GM21723 (cell line): Measurements from ENCODE around the gene USP11.

ENCODE experiments used
- ATAC-seq: cut with Tn5 transposase; IDR thresholded peaks from one replicate; pipeline ENCODE4 v1.9.1; 2021; ENCODE audit warnings: mild to moderate bottlenecking, moderate library complexity; ENCODE audit not compliant: unreplicated experiment

The USP11 gene

DNA sequence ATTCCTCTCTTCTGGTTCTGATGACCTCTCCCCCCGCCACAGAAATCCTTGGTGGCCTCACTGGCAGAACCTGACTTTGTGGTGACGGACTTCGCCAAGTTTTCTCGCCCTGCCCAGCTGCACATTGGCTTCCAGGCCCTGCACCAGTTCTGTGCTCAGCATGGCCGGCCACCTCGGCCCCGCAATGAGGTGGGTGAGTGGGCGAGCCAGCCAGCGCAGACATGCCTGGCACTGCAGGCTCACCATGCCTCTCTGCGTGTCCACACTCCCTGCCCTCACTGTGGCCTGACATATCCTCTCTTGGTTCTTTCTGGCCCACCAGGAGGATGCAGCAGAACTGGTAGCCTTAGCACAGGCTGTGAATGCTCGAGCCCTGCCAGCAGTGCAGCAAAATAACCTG is 30.5 kb upstream of the USP11 start:
- ATAC-seq, result no peak

DNA sequence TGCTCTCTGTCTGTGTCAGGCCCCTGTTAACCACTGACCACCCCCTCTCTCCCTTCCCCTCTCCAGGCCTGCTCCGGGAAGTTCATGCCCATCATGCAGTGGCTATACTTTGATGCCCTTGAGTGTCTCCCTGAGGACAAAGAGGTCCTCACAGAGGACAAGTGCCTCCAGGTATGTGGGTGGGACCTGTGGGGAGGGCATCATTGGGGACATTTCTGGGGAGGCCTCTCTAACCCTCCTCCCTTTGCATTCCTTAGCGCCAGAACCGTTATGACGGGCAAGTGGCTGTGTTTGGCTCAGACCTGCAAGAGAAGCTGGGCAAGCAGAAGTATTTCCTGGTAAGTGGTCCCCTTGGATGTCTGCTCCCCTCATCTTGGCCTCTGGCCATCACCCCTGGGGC is 29.9 kb upstream of the USP11 start:
- no peak for ATAC-seq

DNA sequence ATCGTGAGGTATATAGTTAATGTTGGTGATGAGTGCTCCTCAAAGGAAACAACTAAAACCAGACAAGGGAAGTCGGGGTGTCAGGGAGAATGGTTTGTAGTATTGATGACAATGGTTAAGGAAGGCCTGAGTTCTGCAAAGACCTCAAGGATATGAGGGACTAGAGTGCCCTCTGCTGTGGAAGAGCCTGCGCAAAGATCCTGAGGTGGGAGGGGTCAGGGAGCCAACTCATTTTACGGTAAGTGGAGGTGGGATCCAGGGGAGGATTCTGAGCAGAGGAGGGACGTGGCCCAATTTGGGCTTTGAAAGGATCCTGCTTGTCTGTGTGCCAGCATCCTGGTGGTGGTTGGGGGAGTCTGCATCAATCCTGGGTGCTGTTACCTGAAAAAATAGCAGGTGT is 27.8 kb upstream of the USP11 start:
- no peak for ATAC-seq

DNA sequence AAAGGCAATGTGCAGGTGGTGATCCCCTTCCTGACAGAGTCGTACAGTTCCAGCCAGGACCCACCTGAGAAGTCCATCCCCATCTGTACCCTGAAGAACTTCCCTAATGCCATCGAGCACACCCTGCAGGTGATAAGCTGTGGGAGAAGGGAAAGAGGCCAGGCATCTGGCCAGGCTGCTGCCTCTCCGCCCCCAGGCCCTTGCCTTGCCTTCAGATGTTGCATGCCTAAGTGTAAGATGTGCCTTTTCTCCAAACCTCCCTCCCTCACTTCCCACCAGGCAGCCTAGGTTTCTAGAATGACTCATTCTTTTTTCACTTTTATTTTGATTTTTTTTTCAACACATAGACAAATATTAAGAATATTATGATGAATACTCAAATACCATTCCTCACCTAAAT is 26.5 kb upstream of the USP11 start:
- ATAC-seq, result no peak

DNA sequence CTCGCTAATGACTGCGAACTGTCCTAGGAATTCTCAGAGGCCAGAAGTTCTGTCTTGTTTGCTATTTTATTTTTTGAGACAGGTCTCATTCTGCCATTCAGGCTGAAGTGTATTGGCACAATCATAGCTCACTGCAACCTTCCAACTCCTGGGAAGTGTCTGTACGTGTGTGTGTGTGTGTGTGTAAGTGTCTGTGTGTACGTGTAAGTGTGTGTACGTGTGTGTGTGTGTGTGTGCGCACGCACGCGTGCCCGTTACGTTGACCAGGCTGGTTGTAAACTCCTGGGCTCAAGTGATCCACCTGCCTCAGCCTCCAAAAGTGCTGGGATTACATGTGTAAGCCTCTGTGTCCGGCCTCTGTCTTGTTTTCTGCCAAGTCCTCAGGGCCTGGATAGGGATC is 24.7 kb upstream of the USP11 start:
- ATAC-seq, result no peak

DNA sequence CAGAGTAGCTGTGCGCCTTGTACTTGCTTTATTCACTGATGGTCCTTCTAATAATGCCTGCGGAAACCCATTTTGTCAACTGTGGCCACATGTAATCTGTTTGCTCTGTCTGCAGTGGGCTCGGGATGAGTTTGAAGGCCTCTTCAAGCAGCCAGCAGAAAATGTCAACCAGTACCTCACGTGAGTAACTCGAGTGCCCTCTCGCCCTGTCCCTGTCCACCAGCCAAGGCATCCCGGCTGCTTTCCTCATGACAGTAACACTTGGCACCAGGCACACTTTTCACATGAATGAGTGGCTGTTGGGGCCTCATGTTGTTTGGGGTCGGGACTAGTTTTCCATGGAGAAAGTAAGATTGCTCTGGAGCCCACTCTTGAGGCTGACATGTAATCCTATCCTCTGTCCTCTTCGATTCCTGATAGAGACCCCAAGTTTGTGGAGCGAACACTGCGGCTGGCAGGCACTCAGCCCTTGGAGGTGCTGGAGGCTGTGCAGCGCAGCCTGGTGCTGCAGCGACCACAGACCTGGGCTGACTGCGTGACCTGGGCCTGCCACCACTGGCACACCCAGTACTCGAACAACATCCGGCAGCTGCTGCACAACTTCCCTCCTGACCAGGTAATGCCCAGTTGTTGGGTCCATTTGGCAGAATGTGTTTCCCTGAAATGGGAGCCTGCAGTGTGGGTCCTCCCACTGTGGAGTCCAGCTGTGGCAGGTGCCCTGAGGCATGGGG is 23.1 kb upstream of the USP11 start:
- ATAC-seq, result no peak

DNA sequence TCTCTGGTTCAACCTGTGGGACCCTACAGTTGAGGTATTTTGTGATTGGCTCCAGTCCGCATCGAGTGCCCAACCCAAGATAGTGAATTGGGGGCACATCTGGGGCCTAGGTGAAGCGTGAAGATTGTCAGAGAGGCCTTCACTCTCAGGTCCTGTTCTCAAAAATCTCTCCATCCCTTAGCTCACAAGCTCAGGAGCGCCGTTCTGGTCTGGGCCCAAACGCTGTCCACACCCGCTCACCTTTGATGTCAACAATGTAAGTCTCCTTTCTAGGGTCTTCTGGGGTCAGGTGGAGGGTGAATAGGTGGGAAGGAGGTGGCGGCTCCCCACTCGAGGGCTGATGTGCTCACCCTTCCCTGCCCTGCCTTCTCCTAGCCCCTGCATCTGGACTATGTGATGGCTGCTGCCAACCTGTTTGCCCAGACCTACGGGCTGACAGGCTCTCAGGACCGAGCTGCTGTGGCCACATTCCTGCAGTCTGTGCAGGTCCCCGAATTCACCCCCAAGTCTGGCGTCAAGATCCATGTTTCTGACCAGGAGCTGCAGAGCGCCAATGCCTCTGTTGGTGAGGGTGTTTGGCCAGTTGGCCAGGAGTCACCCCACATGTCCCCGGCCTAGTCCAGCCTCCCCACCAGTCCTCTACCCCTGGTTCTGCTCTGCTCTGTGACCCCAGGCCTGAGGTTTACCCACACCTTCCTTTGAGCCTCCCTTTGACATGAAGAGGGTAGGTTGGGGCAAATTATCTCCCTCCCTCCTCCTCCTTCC is 22.0 kb upstream of the USP11 start:
- ATAC-seq, result no peak

DNA sequence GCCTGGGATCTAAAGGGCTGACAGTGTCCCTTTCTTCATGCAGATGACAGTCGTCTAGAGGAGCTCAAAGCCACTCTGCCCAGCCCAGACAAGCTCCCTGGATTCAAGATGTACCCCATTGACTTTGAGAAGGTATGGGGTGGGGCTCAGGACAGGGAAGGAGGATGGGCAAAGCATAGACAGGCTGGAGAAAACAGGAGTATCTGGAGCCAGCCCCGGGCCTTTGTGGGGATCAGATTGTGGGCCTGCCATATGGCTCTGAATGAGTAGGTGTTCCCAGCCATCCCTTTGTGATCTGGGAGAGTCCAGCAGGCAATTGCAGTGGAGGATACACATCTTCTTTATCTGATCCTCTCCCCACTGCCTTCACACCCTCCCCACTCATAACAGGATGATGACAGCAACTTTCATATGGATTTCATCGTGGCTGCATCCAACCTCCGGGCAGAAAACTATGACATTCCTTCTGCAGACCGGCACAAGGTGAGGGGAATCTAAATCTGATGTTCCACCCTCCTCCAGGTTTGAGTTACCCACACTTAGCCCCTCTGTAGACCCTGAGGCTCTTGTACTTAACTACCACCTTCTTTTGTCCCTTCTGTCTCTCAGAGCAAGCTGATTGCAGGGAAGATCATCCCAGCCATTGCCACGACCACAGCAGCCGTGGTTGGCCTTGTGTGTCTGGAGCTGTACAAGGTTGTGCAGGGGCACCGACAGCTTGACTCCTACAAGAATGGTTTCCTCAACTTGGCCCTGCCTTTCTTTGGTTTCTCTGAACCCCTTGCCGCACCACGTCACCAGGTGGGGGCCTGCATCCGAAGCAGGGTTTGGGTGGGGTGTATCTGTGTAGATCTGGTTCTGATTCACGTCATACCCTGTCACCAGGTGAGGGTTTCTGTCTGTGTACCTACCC is 20.2 kb upstream of the USP11 start:
- ATAC-seq, result no peak

DNA sequence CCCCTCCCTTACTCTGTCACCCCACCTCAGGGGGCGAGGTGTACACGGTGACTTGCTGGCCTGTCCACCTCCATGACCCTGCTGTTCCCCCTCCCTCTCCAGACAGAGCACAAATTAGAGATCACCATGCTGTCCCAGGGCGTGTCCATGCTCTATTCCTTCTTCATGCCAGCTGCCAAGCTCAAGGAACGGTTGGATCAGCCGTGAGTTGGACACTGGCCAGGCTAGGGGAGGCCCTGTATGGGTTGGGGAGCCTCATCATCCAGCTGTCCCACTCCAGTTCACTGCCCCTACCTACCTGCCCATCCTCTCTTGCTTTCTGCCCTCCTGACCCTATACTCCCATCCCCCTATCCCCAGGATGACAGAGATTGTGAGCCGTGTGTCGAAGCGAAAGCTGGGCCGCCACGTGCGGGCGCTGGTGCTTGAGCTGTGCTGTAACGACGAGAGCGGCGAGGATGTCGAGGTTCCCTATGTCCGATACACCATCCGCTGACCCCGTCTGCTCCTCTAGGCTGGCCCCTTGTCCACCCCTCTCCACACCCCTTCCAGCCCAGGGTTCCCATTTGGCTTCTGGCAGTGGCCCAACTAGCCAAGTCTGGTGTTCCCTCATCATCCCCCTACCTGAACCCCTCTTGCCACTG is 18.3 kb upstream of the USP11 start:
- no peak for ATAC-seq

DNA sequence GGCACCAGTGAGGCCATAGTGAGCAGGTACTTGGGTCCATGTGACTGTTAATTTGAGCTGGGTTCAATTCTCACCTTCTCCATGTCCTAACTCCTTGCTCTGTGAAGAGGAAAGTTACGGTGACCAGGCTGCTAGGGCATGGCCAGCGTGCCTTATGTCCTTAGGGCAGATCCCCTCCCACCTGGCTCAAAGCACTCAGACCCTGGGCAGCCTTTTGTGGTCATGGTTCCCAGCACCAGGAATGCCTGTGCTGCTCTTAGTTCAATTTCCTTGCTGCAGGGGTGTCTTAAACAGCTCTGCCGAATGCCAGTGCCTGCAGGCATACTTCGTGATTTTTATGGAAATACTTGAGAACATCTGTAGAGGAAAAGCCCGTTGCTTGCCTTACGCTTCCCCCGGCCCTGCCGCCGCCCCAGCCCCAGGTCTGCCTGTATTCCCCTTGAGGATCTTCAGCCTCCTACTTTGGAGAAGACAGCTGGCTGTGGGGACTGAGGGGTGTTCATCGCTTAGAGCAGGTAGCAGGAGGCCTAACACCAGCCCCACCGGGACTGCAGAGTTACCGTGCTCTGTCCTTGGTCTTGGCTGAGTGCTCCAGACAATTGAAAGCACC is 17.4 kb upstream of the USP11 start:
- ATAC-seq, result no peak

DNA sequence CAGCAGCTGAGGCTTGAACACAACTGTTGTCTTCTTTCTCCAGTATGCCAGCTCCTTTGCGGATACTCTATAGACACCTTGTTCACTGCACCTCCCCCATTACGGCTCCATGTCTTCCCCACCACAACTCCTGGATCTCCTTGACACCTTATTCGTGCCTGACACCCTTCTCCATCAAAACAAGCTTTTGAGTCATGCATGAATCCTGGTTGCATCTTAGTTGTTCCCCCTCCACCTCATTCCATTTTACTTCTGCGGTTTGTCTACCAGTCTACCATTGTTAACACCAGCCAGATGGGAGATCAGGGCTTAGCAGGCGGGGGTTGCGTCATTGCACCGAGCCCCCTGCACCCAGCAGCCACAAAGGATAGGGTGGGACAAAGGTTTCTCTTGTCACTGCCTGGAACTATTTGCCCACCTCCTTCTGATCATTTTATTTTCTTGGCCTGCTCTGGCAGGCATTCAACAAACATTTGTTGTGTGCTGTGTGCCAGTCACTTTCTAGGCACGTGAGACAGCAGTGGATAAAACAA is 16.4 kb upstream of the USP11 start:
- no peak for ATAC-seq

DNA sequence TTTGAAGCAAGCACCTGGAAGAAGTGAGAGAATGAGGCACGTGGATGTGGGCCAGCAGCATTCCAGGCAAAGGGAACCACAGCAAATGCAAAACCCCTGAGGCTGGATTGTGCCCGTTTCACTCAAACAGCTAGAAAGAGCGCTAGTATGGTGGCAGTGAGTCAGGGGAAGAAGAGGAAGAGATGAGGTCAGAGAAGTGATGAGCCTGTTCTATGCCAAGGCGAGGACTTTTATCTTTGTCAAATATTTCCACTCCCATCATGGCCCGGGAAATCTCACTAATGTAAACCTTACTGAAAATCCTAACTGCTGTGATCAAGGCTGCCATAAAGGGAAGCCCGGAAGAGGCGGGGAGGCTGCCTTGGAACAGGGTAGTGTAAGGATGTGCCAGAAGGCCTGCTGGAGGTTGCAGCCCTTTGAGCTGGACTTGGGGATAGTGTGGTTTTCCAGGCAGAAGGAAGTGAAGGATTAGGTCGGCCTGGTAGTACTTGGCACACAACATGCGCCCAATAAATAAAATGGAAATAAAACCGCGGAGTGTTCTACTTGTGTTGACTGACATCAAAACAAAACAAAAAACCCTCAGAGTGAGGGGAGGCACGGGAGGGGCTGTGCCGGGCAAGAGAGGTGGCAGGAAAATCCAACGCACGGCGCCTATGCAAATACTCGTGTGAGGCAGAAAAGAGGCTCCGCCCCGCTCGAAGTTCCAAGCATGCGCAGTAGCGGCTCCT is 15.5 kb upstream of the USP11 start:
- no peak for ATAC-seq

DNA sequence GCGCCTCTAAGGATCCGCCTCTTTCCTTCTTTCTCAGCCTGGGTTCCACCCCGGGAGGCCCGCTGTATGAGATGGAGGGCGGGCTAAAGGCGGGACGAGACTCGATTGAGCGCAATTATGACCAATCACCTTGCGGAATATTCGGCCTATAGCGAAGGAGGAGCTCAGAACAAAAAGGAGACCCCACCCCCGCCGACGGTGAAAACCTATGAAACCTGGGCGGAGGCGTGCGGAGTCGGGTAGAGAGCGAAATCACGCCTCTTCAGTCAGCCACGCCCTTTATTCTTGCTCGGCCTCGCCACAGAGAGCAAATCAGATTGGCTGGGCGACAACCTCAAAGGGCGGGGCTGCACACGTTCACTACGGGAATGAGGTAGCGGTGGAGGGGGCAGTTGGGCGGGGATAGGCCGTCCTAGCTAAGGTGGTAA is 14.9 kb upstream of the USP11 start:
- ATAC-seq, result peak; percentile 86

DNA sequence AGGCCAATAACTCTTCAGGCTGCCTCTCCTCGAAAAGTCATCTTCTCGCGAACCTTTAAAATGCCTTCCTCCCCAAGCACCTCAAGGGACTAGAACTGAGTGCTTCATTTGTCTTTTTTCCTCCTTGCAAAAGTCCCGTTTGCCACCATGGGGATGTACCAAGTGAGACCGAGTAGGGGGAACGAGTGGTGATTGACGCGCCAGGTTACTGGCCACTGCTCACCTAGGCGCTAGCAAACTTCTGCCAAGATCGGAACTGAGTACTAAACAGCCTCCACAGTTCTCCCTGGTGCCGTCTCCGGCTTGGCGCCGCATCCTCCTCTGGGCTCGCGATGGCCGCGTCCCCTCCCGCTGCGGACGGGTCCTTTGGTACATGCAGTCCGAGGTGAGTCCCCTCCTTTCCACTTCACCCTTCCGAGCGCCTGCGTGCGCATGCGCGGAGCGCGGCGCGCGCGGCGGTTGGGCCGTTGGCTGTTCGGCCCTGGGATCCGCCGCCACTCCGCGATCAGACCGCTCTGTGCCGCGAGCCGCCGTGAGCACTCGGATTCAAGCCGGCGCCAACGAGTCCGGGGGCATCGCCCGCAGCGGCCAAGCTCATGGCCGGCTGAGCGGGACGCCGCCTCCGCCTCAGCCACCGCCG is 14.4 kb upstream of the USP11 start, which contains the start of gene CDK16:
CDK16 (plus strand) TSS at position 402 of the 640 bp plus-strand sequence. CDS start 4,877 bp downstream, outside the sequence.
- ATAC-seq, result peak; percentile 51

DNA sequence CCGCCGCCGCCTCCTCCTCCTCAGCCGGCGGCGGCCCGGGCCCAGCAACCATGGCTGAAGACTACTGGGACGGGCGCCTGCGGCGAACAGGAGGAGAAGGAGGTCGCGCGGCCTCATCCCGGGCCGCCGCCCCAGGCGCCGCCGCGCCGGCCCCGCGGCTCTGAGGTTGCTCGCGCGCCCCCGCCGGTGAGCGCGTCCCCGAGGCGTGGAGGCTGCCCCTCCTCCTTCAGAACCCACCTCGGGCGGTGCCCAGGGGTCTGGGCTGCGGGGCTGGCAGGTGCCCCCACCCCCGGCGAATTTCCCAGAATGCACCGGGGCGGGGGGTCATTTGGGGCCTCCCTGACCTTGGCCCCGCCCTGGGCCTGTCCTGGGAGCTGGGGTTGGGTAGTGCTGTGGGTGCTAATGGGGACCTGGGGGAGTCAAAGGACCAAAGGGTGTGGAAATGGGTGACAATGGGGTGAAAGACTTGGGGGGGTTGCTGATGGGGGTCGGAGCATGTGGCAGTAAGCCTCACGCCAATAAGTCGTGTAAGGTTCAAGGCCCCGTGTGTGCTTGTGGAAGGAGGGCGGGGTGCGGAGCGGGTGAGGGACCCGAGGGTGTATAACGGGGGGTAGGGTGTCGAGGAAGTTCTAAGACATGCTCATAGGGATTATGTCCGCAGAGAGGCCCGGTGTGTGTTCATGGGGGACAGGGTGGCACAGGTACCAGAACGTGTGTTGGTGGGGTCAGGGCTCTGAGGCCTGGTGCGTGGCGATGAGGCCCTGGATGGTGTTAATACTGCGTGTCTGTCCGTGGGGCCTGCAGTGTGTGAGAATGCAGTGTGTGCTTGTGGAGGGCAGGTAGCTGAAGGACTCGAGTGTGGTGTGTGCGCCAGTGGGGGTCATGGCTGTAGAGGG is 13.6 kb upstream of the USP11 start:
- peak; percentile 5 for ATAC-seq

DNA sequence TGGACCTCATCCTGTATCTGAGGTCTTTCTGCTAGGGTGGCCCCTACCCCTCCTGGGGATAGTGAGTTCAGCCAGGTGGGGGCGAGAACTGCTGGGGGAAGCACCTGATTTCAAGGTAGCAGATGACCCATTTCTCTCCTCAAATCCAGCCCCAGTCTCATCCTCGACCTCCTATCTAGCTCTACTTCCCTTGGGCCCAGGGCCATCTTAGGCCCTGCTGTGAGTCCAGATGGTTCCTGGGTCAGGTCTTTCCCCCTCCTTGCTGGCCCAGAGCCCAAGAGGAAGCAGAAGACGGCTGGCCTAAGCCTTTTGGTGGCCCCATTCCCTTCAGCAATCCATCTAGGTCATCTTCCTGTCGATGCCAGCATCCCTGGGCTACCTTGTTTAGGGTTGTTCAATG is 11.1 kb upstream of the USP11 start:
- no peak for ATAC-seq

DNA sequence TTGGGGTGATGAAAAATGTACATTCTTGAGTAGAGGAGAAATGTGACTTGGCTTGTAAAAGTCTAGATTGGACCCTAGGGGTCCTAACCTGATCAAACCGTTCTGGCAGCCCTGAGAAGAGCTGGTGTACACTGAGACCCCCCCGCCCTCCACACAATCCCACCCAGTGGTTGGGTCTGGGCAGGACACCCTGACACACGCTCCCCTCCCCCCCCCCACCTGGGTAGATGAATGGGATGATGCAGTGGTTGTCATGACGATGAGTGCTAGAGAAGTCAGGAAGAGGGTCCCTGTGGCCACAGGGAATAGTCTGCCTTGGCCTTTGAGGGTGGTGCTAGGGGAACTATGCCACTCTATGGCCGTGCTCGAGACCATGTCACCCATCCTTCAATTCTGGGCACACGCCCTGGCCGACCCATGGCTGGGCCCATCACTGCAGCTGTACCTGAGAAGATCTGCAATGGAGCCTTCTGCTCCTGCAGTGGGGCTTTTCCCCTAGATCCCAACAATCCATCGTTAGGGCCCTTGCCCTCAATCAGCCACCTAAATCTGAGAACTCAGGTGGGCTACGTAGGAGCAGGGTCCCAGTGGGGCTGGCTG is 10.0 kb upstream of the USP11 start:
- no peak for ATAC-seq
